Upper lobe of left lung (tissue), 4 donors: ENCODE measurements around the gene SPDYE16.
"Not testable (repeated sequence)": the region's sequence is repeated elsewhere in the genome, so short reads cannot be mapped to it uniquely, and the experiment has no call there.

Experiments
- CTCF ChIP-seq, 6 experiments: fragments of 450-650 bp in 4 of 6; fragments of 200-600 bp in 2 of 6; sonication (generic) in 2 of 6; IDR thresholded peaks; one replicate each; pipeline ENCODE4 v1.5.1; 2016 to 2019; ENCODE audit warnings: antibody characterized with exemption in 6 of 6
- EP300 ChIP-seq, 4 donors: sonication (generic); formaldehyde crosslinking; IDR thresholded peaks; one replicate each; pipeline ENCODE4 v1.5.1; 2017; ENCODE audit warnings: antibody characterized with exemption in 4 of 4, control low read depth in 2 of 4

DNA sequence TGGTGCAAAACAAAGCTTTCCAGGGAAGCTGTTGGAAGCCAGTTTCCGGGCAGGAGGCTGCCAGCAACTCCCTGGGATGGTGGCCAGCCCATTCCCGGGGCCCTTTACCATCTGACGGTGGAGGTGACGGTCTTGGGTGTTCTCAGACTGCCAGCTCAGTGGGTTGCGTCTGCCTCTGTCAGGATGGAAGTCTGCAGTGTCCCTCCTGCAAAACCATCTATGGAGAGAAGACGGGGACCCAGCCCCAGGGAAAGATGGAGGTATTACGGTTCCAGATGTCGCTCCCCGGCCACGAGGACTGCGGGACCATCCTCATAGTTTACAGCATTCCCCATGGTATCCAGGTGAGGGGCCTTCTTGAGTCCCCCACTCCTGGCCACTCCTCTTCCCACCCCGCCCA lies 39.9 kb downstream of the SPDYE16 start:
- TF ChIP-seq CTCF, EP300 (IDR thresholded peaks at IDR 0.05): not testable (repeated sequence)
